ENCODE data around the gene TIMM50. TPM values are rescaled to one million over a fixed set of nuclear protein-coding genes. Genes with fewer than 3 reads are reported as not detected.

TIMM50 gene
- total RNA-seq, 4 donors from 2014 or later: 25.4 to 61.1 (median 33.2) TPM

- H3K4me3 ChIP-seq: no peak overlapping the region
- no peak for TF ChIP-seq POLR2A (IDR thresholded peaks at IDR 0.05)
- TF ChIP-seq, protein P1, sequence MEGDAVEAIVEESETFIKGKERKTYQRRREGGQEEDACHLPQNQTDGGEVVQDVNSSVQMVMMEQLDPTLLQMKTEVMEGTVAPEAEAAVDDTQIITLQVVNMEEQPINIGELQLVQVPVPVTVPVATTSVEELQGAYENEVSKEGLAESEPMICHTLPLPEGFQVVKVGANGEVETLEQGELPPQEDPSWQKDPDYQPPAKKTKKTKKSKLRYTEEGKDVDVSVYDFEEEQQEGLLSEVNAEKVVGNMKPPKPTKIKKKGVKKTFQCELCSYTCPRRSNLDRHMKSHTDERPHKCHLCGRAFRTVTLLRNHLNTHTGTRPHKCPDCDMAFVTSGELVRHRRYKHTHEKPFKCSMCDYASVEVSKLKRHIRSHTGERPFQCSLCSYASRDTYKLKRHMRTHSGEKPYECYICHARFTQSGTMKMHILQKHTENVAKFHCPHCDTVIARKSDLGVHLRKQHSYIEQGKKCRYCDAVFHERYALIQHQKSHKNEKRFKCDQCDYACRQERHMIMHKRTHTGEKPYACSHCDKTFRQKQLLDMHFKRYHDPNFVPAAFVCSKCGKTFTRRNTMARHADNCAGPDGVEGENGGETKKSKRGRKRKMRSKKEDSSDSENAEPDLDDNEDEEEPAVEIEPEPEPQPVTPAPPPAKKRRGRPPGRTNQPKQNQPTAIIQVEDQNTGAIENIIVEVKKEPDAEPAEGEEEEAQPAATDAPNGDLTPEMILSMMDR (IDR thresholded peaks at IDR 0.05): no peak
- H3K9me3 ChIP-seq: no peaks in the 10 kb centered on the region
- no peak overlapping the region for H3K27ac ChIP-seq
- no peaks in the 10 kb centered on the region for H3K27me3 ChIP-seq
- peaks cover 0 to 100% (median 0%) of the 10 kb centered on the region in 3 donors for H3K36me3 ChIP-seq
- H3K4me1 ChIP-seq: no peaks in the 10 kb centered on the region
- DNase-seq: no peak
Observed at GRCh38 chr19:39470724-39471339, 9.8 kb upstream of the TIMM50 start.

GRCh38 chr19:39471756-39472536 is 8.7 kb upstream of the TIMM50 start:
- H3K36me3 ChIP-seq: peaks cover 0 to 97% (median 0%) of the 10 kb centered on the region in 3 donors
- DNase-seq: no peak
- H3K27ac ChIP-seq: no peak overlapping the region
- H3K9me3 ChIP-seq: no peaks in the 10 kb centered on the region
- H3K27me3 ChIP-seq: no peaks in the 10 kb centered on the region
- TF ChIP-seq POLR2A (IDR thresholded peaks at IDR 0.05): no peak
- TF ChIP-seq, protein P1 (IDR thresholded peaks at IDR 0.05): no peak
- H3K4me1 ChIP-seq: no peaks in the 10 kb centered on the region
- no peak overlapping the region for H3K4me3 ChIP-seq

- Histone ChIP-seq H3K4me3 (no peak overlapping the region), H3K9me3 (no peaks in the 10 kb centered on the region), H3K27me3 (no peaks in the 10 kb centered on the region), H3K36me3 (peaks cover 0 to 87% (median 0%) of the 10 kb centered on the region in 3 donors), H3K4me1 (no peaks in the 10 kb centered on the region), H3K27ac (no peak overlapping the region)
- TF ChIP-seq, protein P1 (IDR thresholded peaks at IDR 0.05): no peak
- no peak for TF ChIP-seq POLR2A (IDR thresholded peaks at IDR 0.05)
- no peak for DNase-seq
Observed at GRCh38 chr19:39472746-39473442, 7.7 kb upstream of the TIMM50 start.

DNA sequence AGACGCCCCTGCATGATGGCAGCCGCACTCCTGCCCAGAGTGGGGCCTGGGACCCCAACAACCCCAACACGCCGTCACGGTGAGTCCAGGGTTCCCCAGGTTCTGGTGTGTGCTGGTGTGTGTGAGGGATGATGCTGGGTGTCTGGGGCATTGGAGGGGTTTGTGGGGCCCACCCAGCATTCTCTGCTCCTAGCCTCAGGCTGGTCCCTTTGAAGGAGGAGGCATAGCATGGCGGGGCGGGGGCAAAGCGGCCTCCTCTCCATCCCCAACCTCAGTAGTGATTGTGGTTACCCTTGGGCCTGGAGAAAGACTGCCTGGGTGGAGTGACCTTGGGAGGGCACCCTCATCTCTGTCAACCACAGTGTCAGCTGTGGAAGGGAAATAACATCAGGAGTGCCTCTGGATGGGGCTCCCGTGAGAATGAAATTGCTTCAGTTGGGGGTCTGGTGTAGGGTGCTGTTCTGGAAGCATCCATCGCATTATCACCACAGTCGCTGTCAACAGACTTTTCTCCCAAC is 7.1 kb upstream of the TIMM50 start:
- no peak overlapping the region for H3K4me3 ChIP-seq
- H3K36me3 ChIP-seq: peaks cover 0 to 81% (median 0%) of the 10 kb centered on the region in 3 donors
- no peaks in the 10 kb centered on the region for H3K27me3 ChIP-seq
- TF ChIP-seq, protein P1 (IDR thresholded peaks at IDR 0.05): no peak
- no peak for TF ChIP-seq POLR2A (IDR thresholded peaks at IDR 0.05)
- H3K27ac ChIP-seq: no peak overlapping the region
- H3K4me1 ChIP-seq: no peaks in the 10 kb centered on the region
- H3K9me3 ChIP-seq: no peaks in the 10 kb centered on the region
- no peak for DNase-seq

- H3K36me3 ChIP-seq: peaks cover 0 to 74% (median 0%) of the 10 kb centered on the region in 3 donors
- no peaks in the 10 kb centered on the region for H3K4me1 ChIP-seq
- H3K4me3 ChIP-seq: no peak overlapping the region
- H3K9me3 ChIP-seq: no peaks in the 10 kb centered on the region
- H3K27me3 ChIP-seq: no peaks in the 10 kb centered on the region
- no peak overlapping the region for H3K27ac ChIP-seq
- TF ChIP-seq, protein P1 (IDR thresholded peaks at IDR 0.05): peak; percentile 29 to 85 (median 60)
- no peak for TF ChIP-seq POLR2A (IDR thresholded peaks at IDR 0.05)
- peak; percentile 65 to 77 (median 67) for DNase-seq
Observed at GRCh38 chr19:39474139-39474620, 6.5 kb upstream of the TIMM50 start.

Measured in Peyer's patch (tissue), 4 donors.